ENCODE results near the gene HNRNPH1.
"Not testable (repeated sequence)": the region's sequence is repeated elsewhere in the genome, so short reads cannot be mapped to it uniquely, and the experiment has no call there.

DNA sequence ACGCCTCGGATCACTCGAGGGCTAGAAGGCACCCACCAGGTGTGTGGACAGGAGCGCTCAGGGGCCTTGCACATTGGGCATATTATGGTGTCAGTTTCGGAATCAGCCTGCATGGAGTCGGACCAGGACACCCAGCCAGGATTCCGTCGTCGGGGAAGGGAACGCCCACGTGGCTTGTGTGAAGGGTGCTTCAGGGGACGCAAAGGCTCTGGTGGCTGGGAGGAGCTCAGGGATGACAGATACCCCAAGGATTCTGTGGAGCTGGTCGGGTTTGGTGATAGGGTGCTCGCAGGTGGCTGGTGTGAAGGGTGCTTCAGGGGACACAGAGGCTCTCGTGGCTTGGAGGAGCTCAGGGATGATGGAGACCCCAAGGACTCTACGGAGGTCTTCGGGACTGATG lies 19.2 kb upstream of the HNRNPH1 start:
- TF ChIP-seq CTCF (IDR thresholded peaks at IDR 0.05; ENCODE audit: insufficient read depth, low read depth, low read length); EZH2 (IDR thresholded peaks at IDR 0.05; ENCODE audit: insufficient read depth, low read length): not testable (repeated sequence)
